A549 (cell line): ENCODE results near the gene SPANXA2. TPM values are rescaled to one million over a fixed set of nuclear protein-coding genes. Genes with fewer than 3 reads are reported as not detected.

Experiments used
- ATAC-seq, 2 experiments: fragments of 200-7000 bp in 1 of 2; fragments of >200 bp in 1 of 2; cut with Nextera tagmentation in 1 of 2; cut with Tn5 transposase in 1 of 2; 3 replicates each; pipeline versions ENCODE4 v1.8.0 to v1.9.1; 2018 to 2020; ENCODE audit warnings: mild to moderate bottlenecking in 1 of 2, moderate library complexity in 1 of 2
- CTCF ChIA-PET: fragments of 300-600 bp; sonication (Branson Sonifier 250); formaldehyde crosslinking; extraction: SDS; loops from one replicate; lab custom pipeline; 2021; ENCODE audit warnings: antibody characterized with exemption, inconsistent platforms; lab: Yijun Ruan, JAX
- POLR2A ChIA-PET: fragments of 350-600 bp; formaldehyde crosslinking; extraction: SDS; loops from one replicate; lab custom pipeline; 2021; ENCODE audit warnings: antibody characterized with exemption, inconsistent platforms; lab: Yijun Ruan, JAX
- DNase-seq, 2 experiments: peaks; one replicate each; pipeline versions ENCODE4 v3.0.0 to v3.0.0-alpha.2; 2011 to 2016; ENCODE audit warnings: low read depth in 1 of 2, low spot score in 1 of 2
- FAIRE-seq: peaks from 2 replicates; lab custom pipeline; 2011; peaks lifted over from hg19 to GRCh38; lab: Jason Lieb, UNC
- H3K27ac ChIP-seq, 2 experiments: fragments of >200 bp; sonication (Bioruptor Twin); formaldehyde crosslinking; 3 replicates each; pipeline ENCODE4 v1.5.1; 2016 to 2017
- H3K4me1 ChIP-seq: fragments of >200 bp; sonication (Bioruptor Twin); formaldehyde crosslinking; 3 replicates; pipeline ENCODE4 v1.6.1; 2016
- H3K4me2 ChIP-seq: fragments of >200 bp; sonication (Bioruptor Twin); formaldehyde crosslinking; 3 replicates; pipeline ENCODE4 v1.6.1; 2016
- H3K4me3 ChIP-seq: fragments of >200 bp; sonication (Bioruptor Twin); formaldehyde crosslinking; 3 replicates; pipeline ENCODE4 v1.5.1; 2016
- H3K9me3 ChIP-seq: fragments of >200 bp; sonication (Bioruptor Twin); formaldehyde crosslinking; 3 replicates; pipeline ENCODE4 v1.6.1; 2016
- CHD4 ChIP-seq: fragments of 200-600 bp; sonication (generic); IDR thresholded peaks from 2 replicates; pipeline ENCODE4 v1.6.1; 2016; ENCODE audit warnings: antibody characterized with exemption, mild to moderate bottlenecking, borderline replicate concordance
- EP300 ChIP-seq, 2 experiments: fragments of >200 bp; sonication (Bioruptor Twin); formaldehyde crosslinking; IDR thresholded peaks; 2 replicates in 1 of 2; 3 replicates in 1 of 2; pipeline ENCODE4 v1.6.1; 2016 to 2017
- FOSL2 ChIP-seq, 2 experiments: fragments of 450-650 bp in 1 of 2; fragments of >200 bp in 1 of 2; sonication (Bioruptor Twin) in 1 of 2; formaldehyde crosslinking; IDR thresholded peaks; 2 replicates each; pipeline versions ENCODE4 v1.5.0 to v1.6.1; 2016 to 2020; ENCODE audit warnings: mild to moderate bottlenecking in 1 of 2, moderate library complexity in 1 of 2
- FOXS1 ChIP-seq: fragments of 250-450 bp; sonication (Bioruptor Pico); IDR thresholded peaks from 2 replicates; pipeline ENCODE4 v1.5.0; 2020; ENCODE audit warnings: mild to moderate bottlenecking, moderate library complexity
- GATA3 ChIP-seq: IDR thresholded peaks from 2 replicates; pipeline ENCODE4 v1.6.1; 2012; ENCODE audit warnings: borderline replicate concordance
- HOXB5 ChIP-seq: fragments of 250-450 bp; sonication (Bioruptor Pico); IDR thresholded peaks from 2 replicates; pipeline ENCODE4 v1.5.0; 2020; ENCODE audit warnings: mild to moderate bottlenecking, moderate library complexity
- KDM1A ChIP-seq: fragments of 200-600 bp; sonication (generic); IDR thresholded peaks from 2 replicates; pipeline ENCODE4 v1.6.1; 2016; ENCODE audit warnings: low read depth, mild to moderate bottlenecking
- KDM5A ChIP-seq: fragments of 200-600 bp; sonication (generic); IDR thresholded peaks from 2 replicates; pipeline ENCODE4 v1.6.1; 2016; ENCODE audit warnings: antibody characterized with exemption, mild to moderate bottlenecking
- MAZ ChIP-seq: fragments of 150-350 bp; IDR thresholded peaks from 2 replicates; pipeline ENCODE4 v1.6.1; 2014; ENCODE audit warnings: antibody characterized with exemption, low read depth, low read length, borderline replicate concordance
- NFE2L2 ChIP-seq: fragments of 150-350 bp; conservative IDR thresholded peaks from 2 replicates; pipeline ENCODE4 v1.6.1; 2014; ENCODE audit warnings: low read length
- RARB ChIP-seq: fragments of 250-450 bp; sonication (Bioruptor Pico); IDR thresholded peaks from 2 replicates; pipeline ENCODE4 v1.8.0; 2021; ENCODE audit warnings: mild to moderate bottlenecking, moderate library complexity
- RFX5 ChIP-seq: fragments of 450-650 bp; IDR thresholded peaks from 2 replicates; pipeline ENCODE4 v1.7.1; 2014; ENCODE audit warnings: antibody characterized with exemption, mild to moderate bottlenecking, moderate library complexity
- RNF2 ChIP-seq: fragments of 200-600 bp; sonication (generic); IDR thresholded peaks from 2 replicates; pipeline ENCODE4 v1.6.1; 2016; ENCODE audit warnings: low read depth, mild to moderate bottlenecking, antibody characterized with exemption, moderate library complexity, borderline replicate concordance
- SREBF2 ChIP-seq: fragments of 450-650 bp; IDR thresholded peaks from 2 replicates; pipeline ENCODE4 v1.6.1; 2014; ENCODE audit warnings: mild to moderate bottlenecking, moderate library complexity
- ZC3H11A ChIP-seq: fragments of 450-650 bp; IDR thresholded peaks from 2 replicates; pipeline ENCODE4 v1.6.1; 2014; ENCODE audit warnings: antibody characterized with exemption, mild to moderate bottlenecking
- WGBS: methylation state at CpG from one replicate; pipeline ENCODE4 v1.1.6; 2017; ENCODE audit errors: missing lambda C conversion rate; 5-methylcytosine and 5-hydroxymethylcytosine counted together
- polyA plus RNA-seq, 4 experiments: library from polyadenylated mRNA; depleted of rRNA in 3 of 4; stranded (reverse); fragments of >200 nt; fragmentation: RNase III in 1 of 4; extraction: RNeasy Plus Mini Kit Qiagen cat#74134 plus additional on column Dnase treatment in 1 of 4; gene quantifications; 2 replicates in 3 of 4; 3 replicates in 1 of 4; pipeline ENCODE4 v1.2.3, GENCODE V29; 2011 to 2017
- TF ChIP-seq, protein P1 (sequence below): fragments of 250-450 bp; sonication (Bioruptor Pico); IDR thresholded peaks from 2 replicates; pipeline ENCODE4 v1.5.0; 2021; ENCODE audit warnings: mild to moderate bottlenecking, moderate library complexity, borderline replicate concordance
- TF ChIP-seq, protein P2 (sequence below): IDR thresholded peaks from 2 replicates; pipeline ENCODE4 v1.6.1; 2012
- TF ChIP-seq, protein P3 (sequence below): IDR thresholded peaks from 2 replicates; pipeline ENCODE4 v1.6.1; 2012; ENCODE audit warnings: low read depth, borderline replicate concordance
- TF ChIP-seq, protein P4 (sequence below): fragments of 250-450 bp; sonication (Bioruptor Pico); IDR thresholded peaks from 2 replicates; pipeline ENCODE4 v1.5.0; 2020; ENCODE audit warnings: low read depth, mild to moderate bottlenecking, moderate library complexity

The SPANXA2 gene
- polyA plus RNA-seq, 2 of the 4 experiments (the other 2 are of a cell fraction), result 0.49 TPM; not detected in 1

DNA sequence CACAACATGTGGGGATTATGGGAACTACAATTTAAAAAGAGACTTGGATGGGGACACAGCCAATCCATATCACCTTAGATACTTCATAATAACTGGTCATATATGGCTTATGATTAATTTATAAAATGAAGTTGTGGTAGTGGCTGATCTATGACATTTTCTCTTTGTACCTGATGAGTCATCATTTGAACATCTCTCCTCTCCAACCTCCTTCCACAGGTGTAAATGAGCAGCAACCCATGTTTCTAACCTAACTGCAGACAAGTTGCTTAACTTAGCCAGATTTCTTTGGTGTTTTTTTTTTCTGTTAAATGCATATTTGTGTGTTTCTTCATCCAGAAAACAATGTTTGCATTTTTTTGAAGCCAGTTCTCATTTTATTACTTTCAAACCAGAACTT, 42.6 kb downstream of the SPANXA2 start:
- no peak overlapping the region for H3K4me2 ChIP-seq
- H3K27ac ChIP-seq, result no peak overlapping the region
- FAIRE-seq (no peak), DNase-seq (no peak), ATAC-seq (no peak)
- TF ChIP-seq HOXB5 (CRISPR knock-in tag), result no peak
- no peak for TF ChIP-seq FOSL2 (IDR thresholded peaks at IDR 0.05)
- TF ChIP-seq FOSL2 (CRISPR knock-in tag; IDR thresholded peaks at IDR 0.05), result peak; percentile 66; the same call in 1 of the 2 replicates
- TF ChIP-seq ZC3H11A, result no peak
- H3K9me3 ChIP-seq, result no peaks in the 10 kb centered on the region
- ChIA-PET POLR2A (no interaction called here), CTCF (no interaction called here)
- H3K4me1 ChIP-seq, result no peaks in the 10 kb centered on the region
- no peak overlapping the region for H3K4me3 ChIP-seq

DNA sequence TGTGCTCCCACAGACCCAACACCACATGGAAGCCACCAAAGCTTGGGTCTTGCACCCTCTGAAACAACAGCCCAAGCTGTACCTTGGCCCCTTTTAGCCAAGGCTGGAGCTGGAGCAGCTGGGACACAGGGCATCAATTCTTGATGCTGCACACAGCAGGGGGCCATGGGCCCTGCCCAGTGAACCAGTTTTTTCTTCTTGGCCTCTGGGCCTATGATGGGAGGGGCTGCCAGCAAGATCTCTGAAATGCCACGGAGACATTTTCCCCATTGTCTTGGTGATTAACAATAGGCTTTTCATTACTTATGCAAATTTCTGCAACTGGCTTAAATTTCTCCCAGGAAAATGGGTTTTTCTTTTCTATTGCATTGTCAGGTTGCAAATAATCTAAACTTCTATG, 49.0 kb downstream of the SPANXA2 start:
- no peak for TF ChIP-seq FOSL2 (IDR thresholded peaks at IDR 0.05)
- no peak for TF ChIP-seq FOSL2 (CRISPR knock-in tag; IDR thresholded peaks at IDR 0.05)
- no peak for TF ChIP-seq GATA3
- TF ChIP-seq, protein P1, sequence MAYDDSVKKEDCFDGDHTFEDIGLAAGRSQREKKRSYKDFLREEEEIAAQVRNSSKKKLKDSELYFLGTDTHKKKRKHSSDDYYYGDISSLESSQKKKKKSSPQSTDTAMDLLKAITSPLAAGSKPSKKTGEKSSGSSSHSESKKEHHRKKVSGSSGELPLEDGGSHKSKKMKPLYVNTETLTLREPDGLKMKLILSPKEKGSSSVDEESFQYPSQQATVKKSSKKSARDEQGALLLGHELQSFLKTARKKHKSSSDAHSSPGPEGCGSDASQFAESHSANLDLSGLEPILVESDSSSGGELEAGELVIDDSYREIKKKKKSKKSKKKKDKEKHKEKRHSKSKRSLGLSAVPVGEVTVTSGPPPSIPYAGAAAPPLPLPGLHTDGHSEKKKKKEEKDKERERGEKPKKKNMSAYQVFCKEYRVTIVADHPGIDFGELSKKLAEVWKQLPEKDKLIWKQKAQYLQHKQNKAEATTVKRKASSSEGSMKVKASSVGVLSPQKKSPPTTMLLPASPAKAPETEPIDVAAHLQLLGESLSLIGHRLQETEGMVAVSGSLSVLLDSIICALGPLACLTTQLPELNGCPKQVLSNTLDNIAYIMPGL, result no peak
- TF ChIP-seq CHD4, result no peak
- no peak for TF ChIP-seq KDM1A
- no peak for TF ChIP-seq FOXS1
- TF ChIP-seq RNF2, result no peak
- TF ChIP-seq, protein P2, sequence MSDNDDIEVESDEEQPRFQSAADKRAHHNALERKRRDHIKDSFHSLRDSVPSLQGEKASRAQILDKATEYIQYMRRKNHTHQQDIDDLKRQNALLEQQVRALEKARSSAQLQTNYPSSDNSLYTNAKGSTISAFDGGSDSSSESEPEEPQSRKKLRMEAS, result no peak
- TF ChIP-seq NFE2L2, result no peak
- TF ChIP-seq, protein P3, sequence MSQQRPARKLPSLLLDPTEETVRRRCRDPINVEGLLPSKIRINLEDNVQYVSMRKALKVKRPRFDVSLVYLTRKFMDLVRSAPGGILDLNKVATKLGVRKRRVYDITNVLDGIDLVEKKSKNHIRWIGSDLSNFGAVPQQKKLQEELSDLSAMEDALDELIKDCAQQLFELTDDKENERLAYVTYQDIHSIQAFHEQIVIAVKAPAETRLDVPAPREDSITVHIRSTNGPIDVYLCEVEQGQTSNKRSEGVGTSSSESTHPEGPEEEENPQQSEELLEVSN, result no peak
- no peak for TF ChIP-seq RARB (CRISPR knock-in tag)
- no peak for TF ChIP-seq MAZ
- no peak for TF ChIP-seq KDM5A
- TF ChIP-seq EP300 (IDR thresholded peaks at IDR 0.05), result no peak
- TF ChIP-seq, protein P4, sequence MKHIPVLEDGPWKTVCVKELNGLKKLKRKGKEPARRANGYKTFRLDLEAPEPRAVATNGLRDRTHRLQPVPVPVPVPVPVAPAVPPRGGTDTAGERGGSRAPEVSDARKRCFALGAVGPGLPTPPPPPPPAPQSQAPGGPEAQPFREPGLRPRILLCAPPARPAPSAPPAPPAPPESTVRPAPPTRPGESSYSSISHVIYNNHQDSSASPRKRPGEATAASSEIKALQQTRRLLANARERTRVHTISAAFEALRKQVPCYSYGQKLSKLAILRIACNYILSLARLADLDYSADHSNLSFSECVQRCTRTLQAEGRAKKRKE (CRISPR knock-in tag), result no peak
- TF ChIP-seq SREBF2, result no peak
- TF ChIP-seq RFX5, result no peak
- TF ChIP-seq, all 56 proteins: peak for 0
- Histone ChIP-seq H3K4me2 (no peak overlapping the region), H3K4me1 (no peaks in the 10 kb centered on the region), H3K27ac (no peak overlapping the region), H3K9me3 (no peaks in the 10 kb centered on the region), H3K4me3 (no peak overlapping the region)
- no peak for FAIRE-seq
- POLR2A ChIA-PET, result no interaction called here
- CTCF ChIA-PET, result no interaction called here
- DNase-seq, result no peak
- 0% methylated on average over 1 of the region's 1 CpG for WGBS
- no peak for ATAC-seq

Other genes with a start within 250 kb of the SPANXA2 start
- gene SPANXA1, start 5.0 kb upstream of the SPANXA2 start, polyA plus RNA-seq (2011; rRNA removed), result not detected in 2 replicates
- gene SPANXA1, start 5.0 kb upstream of the SPANXA2 start, polyA plus RNA-seq (2017; fragmentation: RNase III; extraction: RNeasy Plus Mini Kit Qiagen cat#74134 plus additional on column Dnase treatment), result 0.18 TPM in 1 of 3 replicates, not detected in the others
- gene SPANXD, start 109.0 kb downstream of the SPANXA2 start, polyA plus RNA-seq (2011; rRNA removed), result not detected in 2 replicates
- 0.24 to 0.37 TPM in 2 of 3 replicates, not detected in the other for gene SPANXD, start 109.0 kb downstream of the SPANXA2 start, polyA plus RNA-seq (2017; fragmentation: RNase III; extraction: RNeasy Plus Mini Kit Qiagen cat#74134 plus additional on column Dnase treatment)
- not detected in 2 replicates for gene MAGEC3, start 248.6 kb downstream of the SPANXA2 start, polyA plus RNA-seq (2011; rRNA removed)
- not detected in 3 replicates for gene MAGEC3, start 248.6 kb downstream of the SPANXA2 start, polyA plus RNA-seq (2017; fragmentation: RNase III; extraction: RNeasy Plus Mini Kit Qiagen cat#74134 plus additional on column Dnase treatment)